BLaER1 treated with 17β-estradiol and CSF1 and Interleukin-3, amounts not matched to agents 10 nM and 100 nM (cell line): ENCODE measurements around the gene PPP1R14D.

Experiments used
- H3K27ac ChIP-seq, 11 experiments: shearing (Covaris generic); formaldehyde crosslinking; 2 replicates each; pipeline ENCODE4 v1.8.1; 2022
- H3K27me3 ChIP-seq, 11 experiments: shearing (Covaris generic); formaldehyde crosslinking; 2 replicates each; pipeline ENCODE4 v1.8.1; 2022
- H3K36me3 ChIP-seq, 11 experiments: shearing (Covaris generic); formaldehyde crosslinking; 2 replicates each; pipeline ENCODE4 v1.8.1; 2022
- H3K4me1 ChIP-seq, 10 experiments: shearing (Covaris generic); formaldehyde crosslinking; 2 replicates each; pipeline ENCODE4 v1.8.1; 2022
- H3K4me2 ChIP-seq, 11 experiments: shearing (Covaris generic); formaldehyde crosslinking; 2 replicates each; pipeline ENCODE4 v1.8.1; 2022
- H3K4me3 ChIP-seq, 10 experiments: shearing (Covaris generic); formaldehyde crosslinking; 2 replicates each; pipeline ENCODE4 v1.8.1; 2022
- H3K9ac ChIP-seq, 11 experiments: shearing (Covaris generic); formaldehyde crosslinking; 2 replicates each; pipeline ENCODE4 v1.8.1; 2022
- H3K9me3 ChIP-seq, 11 experiments: shearing (Covaris generic); formaldehyde crosslinking; replicated peaks in 1 of 11; 2 replicates each; pipeline ENCODE4 v1.8.1; 2022
- H4K20me1 ChIP-seq, 11 experiments: shearing (Covaris generic); formaldehyde crosslinking; 2 replicates each; pipeline ENCODE4 v1.8.1; 2022
- Cebpa-rat ChIP-seq, 11 experiments: shearing (Covaris generic); IDR thresholded peaks; 2 replicates each; pipeline ENCODE4 v1.8.1; 2022

The PPP1R14D gene

GRCh38 chr15:40775007-40775406, 53.5 kb downstream of the PPP1R14D start:
- H3K27me3 ChIP-seq: no peaks in the 10 kb centered on the region
- H3K4me3 ChIP-seq: no peak overlapping the region
- peaks cover 59 to 83% (median 70%) of the 10 kb centered on the region in 11 experiments for H3K36me3 ChIP-seq
- peak overlapping the region in 2 of 11 experiments; percentile 6 to 18; a peak in 1 of 22 replicates for H3K27ac ChIP-seq
- H4K20me1 ChIP-seq: peaks cover 4 to 73% (median 25%) of the 10 kb centered on the region in 11 experiments; a peak in 16 of 22 replicates
- H3K4me1 ChIP-seq: peaks cover 48 to 71% (median 58%) of the 10 kb centered on the region in 10 experiments
- H3K9ac ChIP-seq: peak overlapping the region in 4 of 11 experiments; percentile 4 to 37 (median 30); a peak in 3 of 22 replicates
- H3K9me3 ChIP-seq: no peaks in the 10 kb centered on the region
- H3K4me2 ChIP-seq: peak overlapping the region in 7 of 11 experiments; percentile 11 to 61 (median 47); a peak in 13 of 22 replicates
- no peak for TF ChIP-seq Cebpa-rat (IDR thresholded peaks at IDR 0.05)

GRCh38 chr15:40773902-40774301, 54.6 kb downstream of the PPP1R14D start:
- no peaks in the 10 kb centered on the region for H3K9me3 ChIP-seq
- no peak overlapping the region for H3K4me3 ChIP-seq
- no peak overlapping the region for H3K9ac ChIP-seq
- peaks cover 5 to 74% (median 32%) of the 10 kb centered on the region in 11 experiments; a peak in 16 of 22 replicates for H4K20me1 ChIP-seq
- H3K4me2 ChIP-seq: no peak overlapping the region
- TF ChIP-seq Cebpa-rat (IDR thresholded peaks at IDR 0.05): no peak
- H3K27ac ChIP-seq: no peak overlapping the region; a peak in 1 of 22 replicates
- peaks cover 48 to 72% (median 59%) of the 10 kb centered on the region in 11 experiments for H3K36me3 ChIP-seq
- peaks cover 59 to 82% (median 69%) of the 10 kb centered on the region in 10 experiments for H3K4me1 ChIP-seq
- no peaks in the 10 kb centered on the region for H3K27me3 ChIP-seq

GRCh38 chr15:40773496-40773895, 55.0 kb downstream of the PPP1R14D start:
- H3K27me3 ChIP-seq: no peaks in the 10 kb centered on the region
- TF ChIP-seq Cebpa-rat (IDR thresholded peaks at IDR 0.05): no peak
- H4K20me1 ChIP-seq: peaks cover 5 to 75% (median 36%) of the 10 kb centered on the region in 11 experiments; a peak in 16 of 22 replicates
- H3K27ac ChIP-seq: no peak overlapping the region; a peak in 1 of 22 replicates
- no peak overlapping the region for H3K9ac ChIP-seq
- peaks cover 44 to 68% (median 55%) of the 10 kb centered on the region in 11 experiments for H3K36me3 ChIP-seq
- H3K4me1 ChIP-seq: peaks cover 63 to 86% (median 73%) of the 10 kb centered on the region in 10 experiments
- H3K4me2 ChIP-seq: peak overlapping the region in 9 of 11 experiments; percentile 38 to 100 (median 99); a peak in 12 of 22 replicates
- no peak overlapping the region for H3K4me3 ChIP-seq
- H3K9me3 ChIP-seq: no peaks in the 10 kb centered on the region

GRCh38 chr15:40772014-40772413, 56.5 kb downstream of the PPP1R14D start:
- H3K4me1 ChIP-seq: peaks cover 73 to 98% (median 85%) of the 10 kb centered on the region in 10 experiments
- H3K9me3 ChIP-seq: no peaks in the 10 kb centered on the region
- H3K9ac ChIP-seq: peak overlapping the region in 5 of 11 experiments; percentile 21 to 87 (median 56); a peak in 8 of 22 replicates
- 0 out of 20 replicates have a peak overlapping the region, but pooled peaks of 1 of the 10 experiments have one; percentile 10 for H3K4me3 ChIP-seq
- H3K36me3 ChIP-seq: peaks cover 34 to 59% (median 41%) of the 10 kb centered on the region in 11 experiments; a peak in 21 of 22 replicates
- H3K27ac ChIP-seq: peak overlapping the region in 4 of 11 experiments; percentile 37 to 97 (median 92); a peak in 6 of 22 replicates
- H3K27me3 ChIP-seq: no peaks in the 10 kb centered on the region
- peak overlapping the region; percentile 90 to 100 (median 99) for H3K4me2 ChIP-seq
- TF ChIP-seq Cebpa-rat (IDR thresholded peaks at IDR 0.05): no peak
- H4K20me1 ChIP-seq: peaks cover 5 to 90% (median 51%) of the 10 kb centered on the region in 11 experiments; a peak in 16 of 22 replicates

GRCh38 chr15:40771242-40771641, 57.3 kb downstream of the PPP1R14D start:
- peak overlapping the region in 7 of 11 experiments; percentile 18 to 87 (median 79); a peak in 10 of 22 replicates for H3K9ac ChIP-seq
- TF ChIP-seq Cebpa-rat (IDR thresholded peaks at IDR 0.05): no peak
- peak overlapping the region in 5 of 11 experiments; percentile 65 to 97 (median 92); a peak in 9 of 22 replicates for H3K27ac ChIP-seq
- peaks cover 28 to 54% (median 36%) of the 10 kb centered on the region in 11 experiments; a peak in 21 of 22 replicates for H3K36me3 ChIP-seq
- no peaks in the 10 kb centered on the region for H3K9me3 ChIP-seq
- no peaks in the 10 kb centered on the region for H3K27me3 ChIP-seq
- peak overlapping the region in 3 of 10 experiments; percentile 36 to 54 (median 54); a peak in 4 of 20 replicates for H3K4me3 ChIP-seq
- peaks cover 66 to 98% (median 85%) of the 10 kb centered on the region in 10 experiments for H3K4me1 ChIP-seq
- peaks cover 6 to 97% (median 52%) of the 10 kb centered on the region in 11 experiments; a peak in 16 of 22 replicates for H4K20me1 ChIP-seq
- H3K4me2 ChIP-seq: peak overlapping the region; percentile 90 to 100 (median 99)

- Histone ChIP-seq H3K4me1 (peaks cover 76 to 98% (median 87%) of the 10 kb centered on the region in 10 experiments), H3K36me3 (peaks cover 18 to 44% (median 26%) of the 10 kb centered on the region in 11 experiments; a peak in 21 of 22 replicates), H3K9me3 (no peaks in the 10 kb centered on the region), H3K4me3 (peak overlapping the region in 9 of 10 experiments; percentile 9 to 55 (median 41); a peak in 13 of 20 replicates), H3K9ac (peak overlapping the region; percentile 11 to 87 (median 64); a peak in 19 of 22 replicates), H3K27ac (peak overlapping the region in 10 of 11 experiments; percentile 3 to 97 (median 68); a peak in 19 of 22 replicates), H4K20me1 (peaks cover 10 to 97% (median 52%) of the 10 kb centered on the region in 11 experiments; a peak in 16 of 22 replicates), H3K4me2 (peak overlapping the region; percentile 90 to 100 (median 99)), H3K27me3 (no peaks in the 10 kb centered on the region)
- TF ChIP-seq Cebpa-rat (IDR thresholded peaks at IDR 0.05): no peak
These were observed 58.3 kb downstream of the PPP1R14D start for GRCh38 chr15:40770147-40770721.

GRCh38 chr15:40769274-40770146, 59.0 kb downstream of the PPP1R14D start, which contains the start of gene C15orf62:
TSS of gene C15orf62 (plus strand) at chr15:40769980. CDS start at chr15:40770496, 516 bp downstream.
- H3K27ac ChIP-seq: peak within 1 kb of the TSS in 10 of 11 experiments; percentile 3 to 97 (median 68); a peak in 20 of 22 replicates

More at GRCh38 chr15:40769274-40770146, 59.0 kb downstream of the PPP1R14D start, which contains the start of gene C15orf62:
- Histone ChIP-seq H3K9me3 (no peaks in the 10 kb centered on the region), H3K4me3 (peak within 1 kb of the TSS in 9 of 10 experiments; percentile 9 to 55 (median 42); a peak in 16 of 20 replicates), H3K36me3 (peaks cover 11 to 37% (median 18%) of the 10 kb centered on the region in 11 experiments; a peak in 20 of 22 replicates), H3K4me2 (peak within 1 kb of the TSS; percentile 90 to 100 (median 99)), H3K27me3 (peaks cover 0 to 5% (median 0%) of the 10 kb centered on the region in 11 experiments; a peak in 4 of 22 replicates), H4K20me1 (peaks cover 10 to 94% (median 52%) of the 10 kb centered on the region in 11 experiments; a peak in 16 of 22 replicates), H3K9ac (peak within 1 kb of the TSS; percentile 11 to 87 (median 64); a peak in 21 of 22 replicates), H3K4me1 (peaks cover 83 to 98% (median 91%) of the 10 kb centered on the region in 10 experiments)
- peak in 4 of 11 experiments; percentile 58 to 93 (median 72); a peak in 8 of 22 replicates for TF ChIP-seq Cebpa-rat (IDR thresholded peaks at IDR 0.05)
